Measurements from ENCODE around the gene HIGD2A.

The HIGD2A gene

DNA sequence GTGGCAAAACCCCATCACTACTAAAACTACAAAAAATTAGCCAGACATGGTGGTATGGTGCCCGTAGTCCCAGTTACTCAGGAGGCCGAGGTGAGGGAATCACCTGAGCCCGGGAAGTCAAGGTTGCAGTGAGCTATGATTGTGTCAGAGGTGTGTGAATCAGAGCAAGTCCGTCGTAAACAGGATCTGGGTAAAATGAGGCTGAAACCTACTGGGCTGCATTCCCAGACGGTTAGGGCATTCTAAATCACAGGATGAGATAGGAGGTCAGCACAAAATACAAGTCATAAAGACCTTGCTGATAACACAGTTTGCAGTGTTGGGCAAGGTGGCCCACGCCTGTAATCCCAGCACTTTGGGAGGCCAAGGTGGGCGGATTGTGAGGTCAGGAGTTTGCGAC, 29.7 kb downstream of the HIGD2A start:
- no peak for DNase-seq

DNA sequence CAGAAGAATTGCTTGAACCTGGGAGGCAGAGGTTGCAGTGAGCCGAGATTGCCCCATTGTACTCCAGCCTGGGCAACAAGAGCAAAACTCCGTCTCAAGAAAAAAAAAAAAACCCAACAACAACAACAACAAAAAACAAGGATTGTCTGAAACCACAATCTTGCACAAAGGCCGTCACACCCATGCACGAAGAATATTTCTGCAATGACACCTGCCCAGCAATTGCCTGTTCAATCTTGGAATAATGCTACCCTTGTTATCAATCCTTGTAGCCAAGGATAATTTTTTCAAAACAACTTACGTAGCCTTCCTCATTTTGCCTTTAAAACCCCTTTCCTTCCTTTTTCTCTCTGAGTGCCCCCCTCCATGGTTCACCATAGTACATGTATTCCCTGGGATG, 31.5 kb downstream of the HIGD2A start:
- no peak for DNase-seq

DNA sequence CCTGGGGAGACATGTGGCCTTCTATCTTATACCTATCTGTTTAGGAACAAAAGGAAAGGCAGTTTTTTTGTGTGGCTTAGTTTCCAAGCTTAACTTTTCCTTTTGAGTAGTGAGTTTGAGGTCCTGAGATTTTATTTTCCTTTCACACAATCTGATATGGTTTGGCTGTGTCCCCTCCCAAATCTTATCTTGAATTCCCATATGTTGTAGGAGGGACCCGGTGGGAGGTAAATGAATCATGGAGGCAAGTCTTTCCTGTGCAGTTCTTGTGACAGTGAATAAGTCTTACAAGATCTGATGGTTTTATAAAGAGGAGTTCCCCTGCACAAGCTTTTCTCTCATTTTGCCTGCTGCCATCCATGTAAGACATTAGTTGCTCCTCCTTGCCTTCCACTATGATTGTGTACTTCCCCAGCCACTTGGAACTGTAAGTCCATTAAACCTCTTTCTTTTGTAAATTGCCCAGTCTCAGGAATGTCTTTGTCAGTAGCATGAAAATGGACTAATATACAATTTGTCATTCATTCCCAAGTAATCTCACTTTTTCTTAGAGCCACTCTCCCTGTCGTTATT, 32.5 kb downstream of the HIGD2A start:
- no peak for DNase-seq

DNA sequence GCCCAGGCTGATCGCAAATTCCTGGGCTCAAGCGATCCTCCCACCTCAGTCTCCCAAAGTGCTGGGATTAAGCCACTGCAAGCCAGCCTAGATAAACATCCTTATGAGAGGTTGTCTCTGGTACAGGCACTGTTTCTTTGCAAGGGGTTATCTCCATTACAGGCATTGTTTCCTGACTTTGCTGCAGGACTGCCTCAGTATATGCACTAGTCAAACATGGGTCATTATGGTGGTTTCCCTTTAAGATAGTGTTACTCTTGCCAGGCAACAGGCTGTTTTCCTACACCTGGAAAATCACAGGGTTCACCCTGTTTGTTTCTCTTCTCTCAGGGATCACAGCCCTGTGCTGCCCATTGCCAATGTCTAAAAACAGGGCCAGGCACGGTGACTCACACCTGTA, 35.6 kb downstream of the HIGD2A start:
- no peak for DNase-seq

DNA sequence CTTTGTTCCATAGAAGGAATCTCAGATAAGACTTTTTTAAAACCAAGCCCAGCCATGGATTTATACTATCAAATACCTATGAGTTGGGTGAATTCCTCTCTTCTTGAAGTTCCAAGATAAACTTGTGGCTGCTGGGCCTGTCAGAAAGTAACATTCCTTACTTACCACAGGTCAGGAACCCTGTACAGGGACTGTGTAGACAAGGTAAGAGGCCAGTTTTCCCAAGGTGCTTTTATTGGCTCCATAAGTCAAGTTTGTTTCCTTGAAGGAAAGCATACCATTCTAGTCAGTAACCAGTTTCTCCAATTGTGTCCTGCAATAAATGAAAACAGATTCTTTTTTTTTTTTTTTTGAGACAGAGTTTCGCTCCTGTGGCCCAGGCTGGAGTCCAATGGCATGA, 36.6 kb downstream of the HIGD2A start:
- no peak for DNase-seq

DNA sequence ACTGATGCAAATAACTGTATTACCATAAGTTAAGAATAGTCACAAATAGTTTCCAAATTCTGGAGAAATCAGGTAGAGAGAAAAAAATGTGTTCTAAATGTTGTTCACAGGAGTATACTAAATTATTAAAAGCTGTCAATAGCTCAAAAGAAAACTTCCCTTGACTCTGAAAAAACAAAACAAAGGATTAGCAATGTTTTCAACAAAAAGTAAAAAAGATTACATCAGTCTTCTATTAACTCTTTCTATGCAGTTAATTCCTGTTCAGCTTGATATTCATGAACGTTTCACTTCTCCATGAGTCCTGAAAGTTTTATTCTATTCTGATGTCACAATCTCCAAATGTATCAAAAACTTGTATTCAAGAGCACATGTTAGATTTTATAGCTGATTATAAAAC, 37.2 kb downstream of the HIGD2A start:
- no peak for DNase-seq

DNA sequence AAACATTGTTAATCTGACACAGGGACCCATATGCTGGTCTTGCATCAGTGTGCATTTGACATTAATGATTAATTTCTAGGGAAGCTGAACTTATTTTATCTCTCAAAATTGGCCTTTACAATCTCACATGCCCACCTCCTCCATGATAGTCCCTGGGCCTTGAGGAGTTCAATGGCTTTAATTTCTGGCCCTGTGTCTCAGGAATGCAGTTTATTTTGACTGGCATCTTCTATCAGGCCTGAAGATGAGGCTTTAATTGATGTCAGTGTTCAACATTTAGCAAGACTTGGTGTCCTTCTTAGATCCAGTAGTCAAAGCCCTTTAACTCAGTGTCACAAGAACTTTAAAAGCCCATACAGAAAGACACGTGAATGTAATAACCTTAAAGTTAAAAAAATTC, 38.3 kb downstream of the HIGD2A start:
- no peak for DNase-seq

DNA sequence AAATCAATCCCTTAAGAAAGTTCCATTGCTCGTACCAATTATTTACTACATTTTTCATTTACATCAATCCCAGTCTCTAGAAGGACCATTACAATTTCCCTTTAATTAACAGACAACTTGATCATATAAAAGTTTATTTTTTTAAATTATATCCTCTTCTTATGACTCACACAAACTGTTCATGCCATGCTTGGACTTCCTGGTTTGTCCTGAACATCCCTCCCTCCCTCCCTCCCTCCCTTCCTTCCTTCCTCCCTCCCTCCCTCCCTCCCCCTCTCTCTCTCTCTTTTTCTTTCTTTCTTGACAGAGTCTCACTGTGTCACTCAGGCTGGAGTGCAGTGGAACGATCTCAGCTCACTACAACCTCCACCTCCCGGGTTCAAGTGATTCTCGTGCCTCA, 39.4 kb downstream of the HIGD2A start:
- DNase-seq: peak in 1 of 2 experiments; percentile 44

DNA sequence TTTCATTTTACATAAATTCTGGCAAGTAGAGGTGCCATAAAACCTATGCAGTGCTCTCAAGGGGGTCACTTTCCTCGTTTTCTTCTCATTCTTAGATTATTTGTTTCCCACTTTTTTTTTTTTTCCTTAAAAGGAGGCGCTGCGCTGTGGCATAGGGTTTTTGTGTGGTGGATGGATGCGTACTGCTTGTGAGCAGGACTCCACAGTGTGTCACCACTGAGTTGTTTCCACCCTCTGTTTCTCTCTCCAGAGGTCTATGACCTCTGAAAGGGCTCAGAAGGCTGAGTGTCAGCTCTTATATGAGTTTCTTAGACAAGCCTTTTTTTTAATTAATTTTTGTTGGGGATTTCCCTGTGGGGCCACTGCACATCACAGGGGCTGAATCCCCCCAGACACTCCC, 41.4 kb downstream of the HIGD2A start:
- DNase-seq: no peak

DNA sequence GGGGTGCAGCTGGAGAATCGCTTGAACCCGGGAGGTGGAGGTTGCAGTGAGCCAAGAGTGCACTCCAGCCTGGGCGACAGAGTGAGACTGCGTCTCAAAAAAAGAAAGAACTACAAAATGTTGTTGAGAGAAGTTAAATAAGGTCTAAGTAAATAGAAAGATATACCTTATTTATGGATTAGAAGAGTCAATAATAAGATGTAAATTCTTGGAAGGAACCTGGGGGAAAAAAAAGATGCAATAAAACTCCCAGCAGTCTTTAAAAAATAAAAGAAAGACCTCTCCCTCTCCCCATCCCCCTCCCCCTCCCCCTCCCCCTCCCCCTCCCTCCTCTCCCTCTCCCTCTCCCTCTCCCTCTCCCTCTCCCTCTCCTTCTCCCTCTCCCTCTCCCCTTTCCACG, 44.2 kb downstream of the HIGD2A start:
- no peak for DNase-seq

DNA sequence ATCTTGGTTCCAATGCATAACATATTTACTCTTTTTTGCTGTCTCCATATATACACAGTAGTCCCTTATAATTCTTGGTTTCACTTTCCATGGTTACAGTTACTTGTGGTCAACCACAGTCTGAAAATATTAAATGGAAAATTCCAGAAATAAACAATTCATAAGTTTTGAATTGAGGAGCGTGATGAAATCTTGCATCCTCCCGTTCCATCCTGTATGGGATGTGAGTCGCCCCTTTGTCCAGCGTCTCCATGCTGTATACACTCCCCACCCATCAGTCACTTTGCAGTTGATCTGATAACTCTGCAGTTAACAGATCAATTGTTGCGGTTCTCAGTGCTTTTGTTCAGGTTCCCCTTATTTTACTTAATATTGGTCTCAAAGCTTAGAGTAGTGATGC, 48.1 kb downstream of the HIGD2A start:
- peak; percentile 80 to 96 for DNase-seq

DNA sequence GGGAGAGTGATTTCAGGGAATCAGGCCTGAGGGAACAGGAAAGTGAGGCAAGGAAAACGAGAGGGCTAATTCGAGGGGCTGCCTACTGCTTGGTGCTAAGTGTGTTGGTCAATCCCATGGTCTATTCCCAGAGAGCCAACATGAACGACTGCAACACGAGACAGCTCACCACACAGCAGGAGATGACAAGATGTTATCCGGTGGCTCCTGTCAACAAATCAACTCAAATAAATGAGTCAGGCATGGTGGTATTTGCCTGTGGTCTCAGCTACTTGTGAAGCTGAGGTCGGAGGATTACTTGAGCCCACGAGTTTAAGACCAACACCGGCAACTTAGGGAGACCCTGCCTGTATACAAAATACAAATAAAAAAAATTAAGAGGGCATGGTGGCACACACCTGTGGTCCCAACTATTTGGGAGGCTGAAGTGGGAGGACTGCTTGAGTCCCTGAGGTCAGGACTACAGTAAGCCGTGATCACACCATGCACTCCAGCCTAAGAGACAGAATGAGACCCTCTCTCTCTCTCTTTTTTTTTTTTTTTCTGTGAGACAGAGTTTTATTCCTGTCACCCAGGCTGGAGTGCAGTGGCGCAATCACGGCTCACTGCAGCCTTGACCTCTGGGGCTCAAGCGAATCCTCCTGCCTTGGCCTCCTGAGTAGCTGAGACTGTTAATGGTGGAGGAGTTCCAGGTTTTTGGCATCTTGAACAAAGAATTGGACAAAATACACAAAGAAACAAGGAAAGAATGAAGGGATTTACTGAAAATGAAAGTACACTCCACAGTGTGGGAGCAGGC, 50.6 kb downstream of the HIGD2A start:
- peak; percentile 84 to 88 for DNase-seq

Data from SW 1271 (cell line).